Thyroid gland (tissue), 4 donors: Measurements from ENCODE around the gene PARP2.

Experiments
- POLR2A ChIP-seq, 2 donors: fragments of 450-650 bp; IDR thresholded peaks; one replicate each; pipeline ENCODE4 v1.6.1; 2017; ENCODE audit warnings: antibody characterized with exemption in 2 of 2, mild to moderate bottlenecking in 2 of 2, moderate library complexity in 1 of 2
- TF ChIP-seq, protein P1 (sequence below), 6 experiments: fragments of 200-600 bp in 3 of 6; fragments of 450-650 bp in 3 of 6; sonication (generic) in 3 of 6; IDR thresholded peaks; one replicate each; pipeline ENCODE4 v1.5.1; 2016 to 2019; ENCODE audit warnings: antibody characterized with exemption in 6 of 6, mild to moderate bottlenecking in 2 of 6, inconsistent platforms in 1 of 6, moderate library complexity in 1 of 6

DNA sequence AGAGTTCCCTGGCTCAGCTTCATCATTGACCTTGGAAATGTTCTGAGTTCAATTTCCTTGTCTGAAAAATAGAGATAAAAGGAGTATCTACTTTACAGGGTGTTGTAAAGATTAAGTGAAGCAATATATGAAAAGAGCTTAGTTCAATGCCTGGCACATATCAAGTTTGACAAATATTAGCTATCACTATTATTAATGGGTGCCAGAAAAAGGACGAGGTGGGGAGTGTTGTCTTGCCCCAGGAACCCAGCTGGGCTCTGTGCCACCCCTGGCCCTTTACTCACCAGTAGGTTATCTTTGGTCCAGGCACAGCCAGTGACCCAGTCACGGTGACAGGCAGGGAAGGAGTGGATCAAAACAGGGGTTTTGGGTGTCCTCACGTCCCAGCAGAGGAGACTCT lies 32.0 kb downstream of the PARP2 start:
- TF ChIP-seq, protein P1, sequence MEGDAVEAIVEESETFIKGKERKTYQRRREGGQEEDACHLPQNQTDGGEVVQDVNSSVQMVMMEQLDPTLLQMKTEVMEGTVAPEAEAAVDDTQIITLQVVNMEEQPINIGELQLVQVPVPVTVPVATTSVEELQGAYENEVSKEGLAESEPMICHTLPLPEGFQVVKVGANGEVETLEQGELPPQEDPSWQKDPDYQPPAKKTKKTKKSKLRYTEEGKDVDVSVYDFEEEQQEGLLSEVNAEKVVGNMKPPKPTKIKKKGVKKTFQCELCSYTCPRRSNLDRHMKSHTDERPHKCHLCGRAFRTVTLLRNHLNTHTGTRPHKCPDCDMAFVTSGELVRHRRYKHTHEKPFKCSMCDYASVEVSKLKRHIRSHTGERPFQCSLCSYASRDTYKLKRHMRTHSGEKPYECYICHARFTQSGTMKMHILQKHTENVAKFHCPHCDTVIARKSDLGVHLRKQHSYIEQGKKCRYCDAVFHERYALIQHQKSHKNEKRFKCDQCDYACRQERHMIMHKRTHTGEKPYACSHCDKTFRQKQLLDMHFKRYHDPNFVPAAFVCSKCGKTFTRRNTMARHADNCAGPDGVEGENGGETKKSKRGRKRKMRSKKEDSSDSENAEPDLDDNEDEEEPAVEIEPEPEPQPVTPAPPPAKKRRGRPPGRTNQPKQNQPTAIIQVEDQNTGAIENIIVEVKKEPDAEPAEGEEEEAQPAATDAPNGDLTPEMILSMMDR (IDR thresholded peaks at IDR 0.05) = no peak
- no peak for TF ChIP-seq POLR2A (IDR thresholded peaks at IDR 0.05)
